T-helper 1 cell (primary cell): ENCODE measurements around the gene TTC34.
A peak's percentile ranks its signal among the peaks of the same experiment; 100 is the strongest.

Experiments
- DNase-seq, 5 donors: peaks; one replicate each; pipeline ENCODE4 v3.0.0-alpha.2; 2012 to 2020

The TTC34 gene

DNA sequence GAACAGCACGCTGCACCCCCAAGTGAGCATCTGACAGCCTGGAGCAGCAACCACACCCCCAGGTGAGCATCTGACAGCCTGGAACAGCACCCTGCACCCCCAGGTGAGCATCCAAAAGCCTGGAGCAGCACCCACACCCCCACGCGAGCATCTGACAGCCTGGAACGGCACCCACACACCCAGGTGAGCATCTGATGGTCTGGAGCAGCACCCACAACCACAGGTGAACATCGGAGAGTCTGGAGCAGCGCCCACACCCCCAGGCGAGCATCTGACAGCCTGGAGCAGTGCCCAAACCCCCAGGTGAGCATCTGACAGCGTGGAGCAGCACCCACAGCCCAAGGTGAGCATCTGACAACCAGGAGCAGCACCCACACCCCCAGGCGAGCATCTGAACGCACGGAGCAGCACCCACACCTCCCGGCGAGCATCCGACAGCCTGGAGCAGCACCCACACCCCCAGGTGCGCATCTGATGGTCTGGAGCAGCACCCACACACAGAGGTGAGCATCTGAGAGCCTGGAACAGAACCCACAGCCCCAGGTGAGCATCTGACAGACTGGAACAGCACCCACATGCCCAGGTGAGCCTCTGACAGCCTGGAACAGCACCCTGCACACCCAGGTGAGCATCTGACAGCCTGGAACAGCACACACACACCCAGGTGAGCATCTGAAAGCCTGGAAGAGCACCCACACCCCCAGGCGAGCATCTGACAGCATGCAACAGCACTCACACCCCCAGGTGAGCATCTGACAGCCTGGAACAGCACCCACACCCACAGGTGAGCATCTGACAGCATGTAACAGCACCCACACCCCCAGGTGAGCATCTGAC lies 145.7 kb downstream of the TTC34 start:
- DNase-seq = peak in 2 of 5 donors; percentile 24 to 39

DNA sequence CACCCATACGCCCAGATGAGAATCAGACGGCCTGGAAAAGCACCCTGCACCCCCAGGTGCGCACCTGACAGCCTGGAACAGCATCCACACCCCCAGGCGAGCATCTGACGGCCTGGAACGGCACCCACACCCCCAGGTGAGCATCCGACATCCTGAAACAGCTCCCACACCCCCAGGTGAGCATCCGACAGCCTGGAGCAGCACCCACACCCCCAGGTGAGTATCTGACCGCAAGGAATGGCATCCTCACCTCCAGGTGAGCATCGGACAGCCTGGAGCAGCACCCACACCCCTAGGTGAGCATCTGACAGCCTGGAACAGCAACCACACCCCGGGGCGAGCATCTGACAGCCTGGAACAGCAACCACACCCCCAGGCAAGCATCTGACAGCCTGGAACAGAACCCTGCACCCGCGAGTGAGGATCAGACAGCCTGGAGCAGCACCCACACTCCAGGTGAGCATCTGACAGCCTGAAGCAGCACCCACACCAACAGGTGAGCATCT lies 147.0 kb downstream of the TTC34 start:
- DNase-seq = peak in 1 of 5 donors; percentile 34

DNA sequence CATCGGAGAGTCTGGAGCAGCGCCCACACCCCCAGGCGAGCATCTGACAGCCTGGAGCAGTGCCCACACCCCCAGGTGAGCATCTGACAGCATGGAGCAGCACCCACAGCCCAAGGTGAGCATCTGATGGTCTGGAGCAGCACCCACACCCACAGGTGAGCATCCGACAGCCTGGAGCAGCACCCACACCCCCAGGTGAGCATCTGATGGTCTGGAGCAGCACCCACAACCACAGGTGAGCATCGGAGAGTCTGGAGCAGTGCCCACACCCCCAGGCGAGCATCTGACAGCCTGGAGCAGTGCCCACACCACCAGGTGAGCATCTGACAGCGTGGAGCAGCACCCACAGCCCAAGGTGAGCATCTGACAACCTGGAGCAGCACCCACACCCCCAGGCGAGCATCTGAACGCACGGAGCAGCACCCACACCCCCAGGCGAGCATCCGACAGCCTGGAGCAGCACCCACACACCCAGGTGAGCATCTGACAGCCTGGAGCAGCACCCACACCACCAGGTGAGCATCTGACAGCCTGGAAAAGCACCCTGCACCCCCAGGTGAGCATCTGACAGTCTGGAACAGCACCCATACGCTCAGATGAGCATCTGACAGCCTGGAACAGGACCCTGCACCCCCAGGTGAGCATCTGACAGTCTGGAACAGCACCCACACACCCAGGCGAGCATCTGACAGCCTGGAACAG lies 147.6 kb downstream of the TTC34 start:
- DNase-seq = peak in 2 of 5 donors; percentile 52 to 71

DNA sequence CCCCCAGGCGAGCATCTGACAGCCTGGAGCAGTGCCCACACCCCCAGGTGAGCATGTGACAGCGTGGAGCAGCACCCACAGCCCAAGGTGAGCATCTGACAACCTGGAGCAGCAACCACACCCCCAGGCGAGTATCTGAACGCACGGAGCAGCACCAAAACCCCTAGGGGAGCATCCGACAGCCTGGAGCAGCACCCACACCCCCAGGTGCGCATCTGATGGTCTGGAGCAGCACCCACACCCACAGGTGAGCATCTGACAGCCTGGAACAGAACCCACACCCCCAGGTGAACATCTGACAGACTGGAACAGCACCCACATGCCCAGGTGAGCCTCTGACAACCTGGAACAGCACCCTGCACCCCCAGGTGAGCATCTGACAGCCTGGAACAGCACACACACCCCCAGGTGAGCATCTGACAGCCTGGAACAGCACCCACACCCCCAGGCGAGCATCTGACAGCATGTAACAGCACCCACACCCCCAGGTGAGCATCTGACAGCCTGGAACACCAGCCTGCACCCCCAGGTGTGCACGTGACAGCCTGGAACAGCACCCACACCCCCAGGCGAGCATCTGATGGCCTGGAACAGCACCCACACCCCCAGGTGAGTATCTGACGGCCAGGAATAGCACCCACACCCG lies 148.4 kb downstream of the TTC34 start:
- peak in 1 of 5 donors; percentile 43 for DNase-seq

DNA sequence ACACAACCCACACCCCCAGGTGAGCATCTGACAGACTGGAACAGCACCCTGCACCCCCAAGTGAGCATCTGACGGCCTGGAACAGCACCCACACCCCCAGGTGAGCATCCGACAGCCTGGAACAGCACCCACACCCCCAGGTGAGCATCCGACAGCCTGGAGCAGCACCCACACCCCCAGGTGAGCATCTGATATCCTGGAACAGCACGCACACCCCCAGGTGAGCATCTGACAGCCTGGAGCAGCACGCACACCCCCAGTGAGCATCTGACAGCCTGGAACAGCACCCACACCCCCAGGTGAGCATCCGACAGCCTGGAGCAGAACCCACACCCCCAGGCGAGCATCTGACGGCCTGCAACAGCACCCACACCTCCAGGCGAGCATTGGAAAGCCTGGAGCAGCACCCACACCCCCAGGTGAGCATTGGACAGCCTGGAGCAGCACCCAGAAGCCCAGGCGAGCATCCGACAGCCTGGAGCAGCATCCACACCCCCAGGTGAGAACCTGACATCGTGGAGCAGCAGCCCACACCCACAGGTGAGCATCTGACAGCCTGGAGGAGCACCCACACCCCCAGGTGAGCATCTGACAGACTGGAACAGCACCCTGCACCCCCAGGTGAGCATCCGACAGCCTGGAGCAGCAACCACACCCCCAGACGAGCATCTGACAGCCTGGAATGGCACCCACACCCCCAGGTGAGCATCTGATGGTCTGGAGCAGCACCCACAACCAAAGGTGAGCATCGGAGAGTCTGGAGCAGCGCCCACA lies 149.2 kb downstream of the TTC34 start:
- DNase-seq = peak in 1 of 5 donors; percentile 53

DNA sequence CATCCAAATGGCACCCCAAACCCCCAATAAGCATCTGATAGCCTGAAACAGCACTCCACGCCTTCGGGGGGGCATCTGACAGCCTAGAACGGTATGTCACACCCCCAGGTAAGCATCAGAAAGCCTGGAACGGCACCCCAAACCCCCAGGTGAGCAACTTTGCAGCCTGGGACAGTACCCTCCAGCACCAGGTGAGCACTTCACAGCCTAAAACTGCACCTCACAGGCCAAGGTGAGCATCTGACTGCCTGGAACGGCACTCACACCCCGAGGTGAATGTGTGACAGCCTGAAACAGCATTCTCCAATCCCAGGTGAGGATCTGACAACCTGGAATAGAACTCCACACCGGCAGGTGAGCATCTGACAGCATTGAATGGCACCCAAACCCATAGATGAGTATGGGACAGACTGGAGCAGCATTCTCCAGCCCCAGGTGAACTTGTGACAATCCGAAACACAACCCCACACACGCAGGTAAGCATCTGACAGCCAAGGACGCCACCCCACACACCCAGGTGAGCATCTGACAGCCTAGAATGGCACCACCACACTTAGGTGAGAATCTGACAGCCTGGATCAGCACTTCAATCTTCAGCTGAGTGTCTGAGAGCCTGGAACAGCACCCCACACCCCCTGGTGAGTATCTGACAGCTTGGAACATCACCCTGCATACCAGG lies 150.4 kb downstream of the TTC34 start:
- DNase-seq = peak in 1 of 5 donors; percentile 5

DNA sequence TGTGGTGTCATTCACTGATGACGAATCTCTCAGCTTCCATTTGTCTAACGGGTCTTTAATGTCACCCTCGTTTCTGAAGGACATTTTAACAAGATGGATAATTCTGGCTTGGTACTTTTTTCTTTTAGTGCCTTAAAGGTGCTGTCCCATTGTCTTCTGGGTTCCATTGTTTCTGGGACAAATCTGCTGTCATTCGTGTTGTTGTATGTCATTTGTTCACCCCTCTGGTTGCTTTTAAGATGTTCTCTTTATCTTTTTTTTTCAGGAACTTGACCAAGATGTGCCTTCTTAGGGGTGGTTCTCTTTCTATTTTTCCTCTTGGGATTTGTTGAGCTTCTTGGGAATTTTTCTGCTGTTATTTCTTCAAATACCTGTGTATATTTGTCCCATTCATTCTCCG lies 154.7 kb downstream of the TTC34 start:
- no peak for DNase-seq

DNA sequence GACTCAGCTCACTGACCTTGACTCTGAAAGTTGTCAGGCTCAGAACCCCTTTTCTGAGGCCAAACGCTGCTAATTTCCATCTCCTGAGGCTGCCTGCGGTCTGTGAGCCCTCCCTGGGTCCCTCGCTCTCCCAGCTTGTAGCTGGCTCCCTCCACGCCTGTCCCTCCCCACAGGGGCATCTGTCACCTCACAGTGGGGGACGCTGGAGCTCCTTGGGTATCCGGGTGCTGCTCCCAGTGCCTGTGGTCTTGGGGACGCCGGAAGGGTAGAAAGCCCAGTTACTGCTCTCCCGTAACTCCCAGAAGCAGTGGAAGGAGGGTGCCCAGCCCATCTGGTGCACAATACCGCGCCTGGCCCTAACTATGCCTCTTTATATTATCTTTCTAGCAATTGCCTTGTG lies 155.7 kb downstream of the TTC34 start:
- DNase-seq = no peak

DNA sequence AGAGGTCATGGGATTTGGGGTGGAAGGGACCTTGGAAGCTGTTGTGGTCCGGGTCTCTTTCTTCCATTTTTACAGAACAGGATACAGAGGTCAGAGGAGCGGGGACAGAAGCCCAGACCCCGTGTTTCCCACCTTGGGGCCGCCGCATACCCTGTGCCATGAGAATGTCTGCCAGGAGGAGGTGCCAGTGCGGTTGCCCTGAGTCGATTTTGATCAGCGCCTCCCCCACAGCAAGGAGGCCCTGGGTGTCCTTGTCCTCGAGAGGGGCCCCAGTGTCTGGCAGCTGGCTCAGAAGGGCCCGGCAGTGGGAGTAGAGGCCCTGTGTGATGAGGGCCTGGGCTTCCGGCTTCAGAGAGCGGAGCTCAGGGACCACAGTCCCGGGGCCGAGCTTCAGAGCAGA lies 156.3 kb downstream of the TTC34 start:
- no peak for DNase-seq

DNA sequence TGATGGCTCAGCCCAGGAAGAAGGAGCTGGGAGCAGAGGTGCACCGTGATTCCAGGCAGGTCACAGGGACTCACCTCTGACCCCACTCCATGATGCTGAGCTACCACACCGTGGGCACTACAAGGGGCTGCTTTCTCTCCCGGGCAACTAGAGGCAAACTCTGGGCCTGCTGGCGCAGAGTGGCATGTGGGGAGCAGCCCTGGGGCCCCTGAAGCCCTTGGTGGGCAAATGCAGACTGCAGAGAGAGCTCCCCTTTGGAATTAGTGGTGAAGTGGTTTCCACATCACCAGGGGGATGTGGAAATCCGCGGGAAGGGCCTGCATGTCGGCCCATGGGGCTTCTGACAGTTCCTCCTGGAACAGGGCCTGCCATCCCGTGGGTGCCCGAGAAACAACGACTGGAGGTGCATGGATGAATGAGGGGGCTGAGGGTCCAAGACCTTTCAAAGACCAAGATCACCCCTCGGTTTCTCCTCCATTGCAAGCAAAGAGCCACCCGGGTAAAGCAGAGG lies 156.8 kb downstream of the TTC34 start:
- DNase-seq = no peak

DNA sequence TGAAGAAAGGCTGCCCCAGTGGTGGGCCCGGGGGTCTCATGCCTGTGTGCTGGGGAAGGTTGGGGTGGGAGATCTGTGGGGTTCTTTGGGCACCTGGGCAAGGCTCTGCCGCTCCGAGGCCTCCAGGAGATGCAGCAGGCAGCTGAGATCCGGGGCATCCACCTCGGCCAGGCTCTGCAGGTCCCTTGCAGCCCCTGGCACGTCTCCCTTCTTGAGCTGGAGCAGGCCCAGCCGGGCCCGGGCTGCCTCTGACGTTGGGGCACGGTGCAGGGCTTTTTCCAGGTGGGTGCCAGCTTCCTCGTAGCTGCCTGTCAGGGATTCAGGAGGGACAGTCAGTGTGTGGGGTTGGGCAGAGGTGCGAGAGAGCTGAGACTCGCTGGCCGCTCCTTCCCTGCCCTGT lies 157.3 kb downstream of the TTC34 start:
- no peak for DNase-seq

DNA sequence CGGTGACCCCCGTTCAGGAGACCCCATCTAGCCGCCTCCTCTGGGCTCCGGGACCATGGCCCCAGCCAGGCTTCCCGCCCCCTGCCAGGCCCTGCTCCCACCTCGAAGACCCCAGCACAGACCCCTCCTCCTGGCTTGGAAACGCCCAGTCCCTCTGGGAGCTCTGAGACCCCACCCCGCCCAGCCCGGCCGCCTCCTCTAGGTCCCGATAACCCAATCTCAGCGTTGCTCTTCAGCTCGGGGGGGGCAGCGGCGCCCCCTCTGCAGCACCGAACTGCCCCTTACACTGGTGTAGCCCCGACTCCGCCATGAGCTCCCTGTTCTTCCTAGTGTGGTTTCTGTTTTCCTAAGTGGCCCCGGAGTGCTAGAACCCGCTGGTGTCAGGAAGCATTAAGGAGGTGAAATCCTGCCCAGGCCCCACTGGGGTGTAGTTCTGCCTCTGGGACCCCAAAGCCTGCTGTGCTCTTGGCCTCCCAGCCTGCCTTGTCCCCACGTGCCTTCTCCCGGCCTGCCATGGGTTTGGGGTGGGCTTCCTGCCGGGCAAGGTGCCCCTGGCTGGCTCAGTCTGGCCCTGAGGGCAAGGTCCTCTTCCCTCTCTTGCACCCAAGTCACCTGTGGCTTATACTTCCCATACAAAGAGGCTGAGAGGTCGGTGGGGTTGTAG lies 157.9 kb downstream of the TTC34 start:
- DNase-seq = no peak

DNA sequence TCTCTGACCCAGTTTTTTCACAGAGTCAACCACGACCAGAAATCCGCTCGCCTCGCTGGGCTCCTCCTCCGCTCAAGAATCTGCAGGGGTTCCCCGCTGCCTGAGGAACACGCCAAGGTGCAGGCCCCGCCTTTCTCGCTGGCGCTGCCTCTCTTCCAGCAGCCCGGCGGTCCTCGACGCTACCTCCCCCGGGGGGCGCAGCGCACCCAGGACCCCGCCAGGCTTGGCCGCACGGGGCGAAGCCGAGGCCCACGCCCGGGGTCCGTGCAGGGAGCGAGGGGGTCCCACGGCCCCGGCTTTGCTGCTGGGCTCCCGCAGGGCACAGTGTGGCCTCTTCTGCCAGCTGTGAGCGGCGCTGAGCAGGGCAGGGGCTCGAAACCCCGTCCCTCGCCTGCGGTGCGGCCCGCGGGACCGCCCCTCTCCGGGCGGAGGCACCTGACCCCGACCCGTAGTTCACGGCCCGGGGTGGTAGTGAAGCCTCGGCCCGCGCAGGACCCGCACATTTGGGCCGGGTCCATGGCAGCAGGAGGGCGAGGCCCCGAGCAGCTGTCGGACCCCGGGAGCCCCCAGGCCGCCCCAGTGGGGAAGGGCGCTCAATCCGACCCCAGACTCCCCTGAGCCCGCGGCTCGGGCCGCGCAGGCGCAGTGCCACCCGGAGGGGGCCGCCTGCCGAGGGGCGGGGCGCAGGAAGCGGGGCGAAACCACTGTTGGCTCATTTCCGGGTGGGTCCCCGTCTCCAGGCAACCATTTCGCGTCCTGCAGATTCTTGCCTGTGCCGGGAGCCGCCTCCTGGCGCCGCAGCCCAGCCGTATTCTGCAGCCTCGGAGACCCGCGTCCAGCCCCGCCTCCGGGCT lies 158.7 kb downstream of the TTC34 start:
- DNase-seq = peak; percentile 88 to 94 (median 92)

DNA sequence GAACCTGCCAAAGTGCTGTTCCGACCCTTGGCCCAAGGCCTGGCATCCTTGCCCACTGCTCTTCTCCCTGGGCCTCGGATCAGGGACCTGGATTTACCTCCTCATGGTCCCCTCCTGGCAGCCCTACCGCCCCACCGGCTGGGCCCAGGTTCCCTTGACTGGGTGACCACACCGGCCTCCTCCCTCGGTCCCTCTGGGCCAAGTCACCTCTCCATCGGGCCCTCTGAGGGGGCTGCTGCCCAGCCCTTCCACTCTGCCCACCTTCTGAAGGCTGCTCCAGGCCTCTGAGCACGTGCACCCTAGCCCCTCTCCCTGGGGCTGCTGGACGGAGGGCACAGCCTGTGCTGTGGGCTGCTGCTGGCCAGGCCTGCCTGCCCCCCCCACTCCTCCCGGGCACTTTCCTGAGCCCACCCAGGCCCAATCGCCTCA lies 159.3 kb downstream of the TTC34 start:
- DNase-seq = no peak

DNA sequence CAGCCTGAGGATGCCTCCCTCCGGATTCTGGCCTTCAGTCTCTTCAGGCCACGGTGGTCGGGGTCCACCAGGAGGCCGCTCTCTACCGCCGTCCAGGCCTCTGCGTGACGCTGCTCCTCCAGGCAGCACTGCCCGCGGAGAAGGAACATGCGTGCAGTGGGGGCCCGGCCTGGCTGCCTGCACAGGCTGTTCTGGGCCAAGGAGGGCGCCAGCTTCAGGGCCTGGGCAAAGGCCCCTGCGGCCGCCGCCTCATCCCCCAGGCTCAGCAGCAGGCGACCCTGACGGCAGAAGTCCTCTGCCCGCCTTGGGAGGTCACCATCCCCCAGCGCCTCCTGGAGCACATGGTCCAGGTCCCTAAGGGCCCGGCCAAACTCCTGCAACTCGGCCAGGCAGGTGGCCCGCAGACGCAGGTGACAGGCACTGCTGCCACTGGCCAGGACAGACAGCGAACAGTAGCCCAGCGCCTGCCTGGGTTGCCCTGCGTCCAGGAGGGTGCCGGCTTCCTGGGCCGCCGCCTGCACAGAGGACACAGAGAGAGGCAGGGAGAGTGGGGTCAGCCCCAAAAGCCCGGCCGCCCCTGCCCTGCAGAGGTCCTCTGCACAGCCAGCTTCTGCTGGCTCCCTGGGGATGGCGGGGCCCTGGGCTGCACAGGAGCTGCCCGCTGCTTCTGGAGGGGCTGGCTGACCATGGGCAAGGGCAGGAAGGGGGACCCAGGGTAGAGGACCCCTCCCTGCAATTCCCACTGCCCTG lies 159.9 kb downstream of the TTC34 start:
- no peak for DNase-seq

DNA sequence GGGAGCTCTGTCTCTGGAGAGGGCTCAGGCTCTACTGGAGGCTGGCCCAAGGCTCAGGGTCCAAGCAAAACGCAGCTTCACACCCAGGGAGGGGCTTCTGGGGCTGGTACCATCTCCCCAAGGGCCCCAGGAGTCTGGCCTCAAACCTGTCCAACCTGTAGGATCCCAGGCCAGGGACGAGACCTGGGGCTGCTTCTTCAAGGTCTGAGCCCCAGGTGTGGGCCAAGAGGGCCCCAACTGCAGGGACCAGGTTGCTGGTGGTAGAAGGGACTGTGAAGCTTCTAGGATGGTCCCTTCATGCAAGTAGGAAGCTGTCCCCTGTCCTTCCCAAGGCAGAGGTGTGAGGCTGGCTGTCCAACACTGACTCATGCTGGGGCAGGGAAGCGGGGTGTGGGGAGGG lies 160.9 kb downstream of the TTC34 start:
- DNase-seq = no peak

DNA sequence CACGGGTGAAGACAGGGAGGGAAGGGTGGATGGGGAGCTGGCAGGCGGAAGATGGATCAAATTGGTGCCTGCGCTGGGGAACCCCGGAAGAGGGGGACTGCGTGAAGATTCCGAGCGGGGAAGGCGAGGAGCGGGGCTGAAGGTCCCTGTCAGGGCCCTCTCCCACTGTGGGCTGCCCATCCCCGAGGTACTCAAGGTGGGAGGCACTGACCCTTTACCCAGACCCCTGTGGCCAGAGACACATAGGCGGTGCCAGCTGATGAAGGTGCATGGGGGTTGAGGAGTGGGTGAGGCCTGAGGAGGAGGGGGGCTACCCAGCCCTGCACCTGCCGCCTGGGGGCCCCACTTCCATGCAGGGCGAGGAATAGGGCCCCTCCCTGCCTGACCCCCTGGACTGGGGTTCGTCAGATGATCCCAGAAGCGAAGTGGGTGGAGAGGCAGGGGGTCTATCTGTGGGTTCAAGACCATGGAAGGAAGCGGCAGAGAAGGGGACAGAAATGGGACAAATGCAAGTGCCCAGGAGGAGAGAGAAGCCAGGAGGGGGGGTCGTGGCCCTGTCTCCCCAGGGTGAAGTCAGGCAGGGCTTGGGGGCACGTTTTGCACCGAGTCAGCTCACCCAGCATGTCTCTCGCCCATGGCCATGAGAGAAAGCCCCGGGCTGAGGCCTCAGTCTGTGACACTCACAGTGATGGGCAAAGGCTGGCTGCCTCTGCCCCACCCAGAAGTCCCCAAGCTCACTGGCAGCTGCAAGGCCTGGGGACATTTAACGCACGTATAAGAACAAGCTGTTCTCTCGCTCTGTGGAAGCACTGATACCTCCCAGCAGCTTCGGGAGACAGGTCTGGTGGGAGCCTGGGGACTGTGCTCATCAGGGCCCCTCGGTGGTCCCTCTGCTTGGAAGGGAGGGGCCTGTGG lies 161.6 kb downstream of the TTC34 start:
- DNase-seq = no peak

DNA sequence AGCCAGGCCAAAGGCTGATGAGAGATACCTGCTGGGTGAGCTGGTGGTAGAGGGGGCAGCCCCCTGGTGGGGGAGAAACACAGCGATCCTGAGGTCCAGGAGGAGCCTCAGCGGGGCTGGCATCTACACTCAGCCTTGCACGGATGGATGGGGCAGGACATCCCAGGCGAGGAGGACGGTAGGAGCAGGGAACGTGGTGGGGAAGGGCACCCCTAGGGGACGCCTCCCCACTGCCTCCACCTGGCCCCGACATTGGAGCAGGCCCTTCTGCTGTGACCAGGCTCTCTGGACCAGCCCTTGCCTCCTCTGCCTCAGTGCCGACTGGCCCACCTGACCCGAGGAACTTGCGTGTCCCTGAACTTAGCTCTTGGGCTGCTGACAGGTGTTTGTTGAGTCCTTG lies 162.3 kb downstream of the TTC34 start:
- no peak for DNase-seq
